Right lobe of liver (tissue), 4 donors: ENCODE data around the gene HOXD10.

Source experiments
- POLR2A ChIP-seq: fragments of 450-650 bp; IDR thresholded peaks from one replicate; pipeline ENCODE4 v1.6.1; 2017; ENCODE audit warnings: antibody characterized with exemption, mild to moderate bottlenecking
- TF ChIP-seq, protein P1 (sequence below), 4 donors: fragments of 200-600 bp in 3 of 4; fragments of 450-650 bp in 1 of 4; IDR thresholded peaks; one replicate each; pipeline versions ENCODE4 v1.5.1 to v1.8.0; 2016 to 2022; ENCODE audit warnings: antibody characterized with exemption in 4 of 4, mild to moderate bottlenecking in 2 of 4
- donor health status: DM: no; HTN: no; CAD: no.
- donor health status: DM: no; HTN: no; CAD: no.
- donor health status: DM: no; HTN: yes; CAD: no.

DNA sequence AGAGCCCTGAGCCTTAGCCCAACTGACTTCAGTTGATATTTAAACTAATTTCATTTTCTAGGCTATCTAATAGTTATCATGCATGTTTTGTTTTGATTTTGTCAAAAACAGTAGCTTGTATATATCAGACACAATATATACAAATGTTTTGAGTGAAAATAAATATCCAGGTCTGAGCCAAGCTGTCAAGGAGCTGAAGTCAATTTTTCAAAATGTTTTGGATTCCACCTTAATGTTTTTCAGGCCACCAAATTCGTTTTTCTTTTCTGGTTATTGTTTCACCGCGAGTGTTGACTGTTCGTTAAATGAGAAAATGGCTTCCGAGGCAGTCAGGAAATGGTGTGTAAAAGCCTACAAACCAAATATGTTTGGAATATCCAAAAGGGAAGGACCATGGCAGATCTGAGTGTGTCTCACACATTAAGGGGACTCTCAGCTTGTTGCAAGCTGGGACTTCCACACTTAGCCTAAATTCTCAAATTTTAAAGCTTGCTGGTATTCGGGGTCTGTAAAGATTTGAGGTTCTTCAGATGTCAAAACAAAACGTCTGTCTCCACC is 14.2 kb upstream of the HOXD10 start:
- TF ChIP-seq, protein P1, sequence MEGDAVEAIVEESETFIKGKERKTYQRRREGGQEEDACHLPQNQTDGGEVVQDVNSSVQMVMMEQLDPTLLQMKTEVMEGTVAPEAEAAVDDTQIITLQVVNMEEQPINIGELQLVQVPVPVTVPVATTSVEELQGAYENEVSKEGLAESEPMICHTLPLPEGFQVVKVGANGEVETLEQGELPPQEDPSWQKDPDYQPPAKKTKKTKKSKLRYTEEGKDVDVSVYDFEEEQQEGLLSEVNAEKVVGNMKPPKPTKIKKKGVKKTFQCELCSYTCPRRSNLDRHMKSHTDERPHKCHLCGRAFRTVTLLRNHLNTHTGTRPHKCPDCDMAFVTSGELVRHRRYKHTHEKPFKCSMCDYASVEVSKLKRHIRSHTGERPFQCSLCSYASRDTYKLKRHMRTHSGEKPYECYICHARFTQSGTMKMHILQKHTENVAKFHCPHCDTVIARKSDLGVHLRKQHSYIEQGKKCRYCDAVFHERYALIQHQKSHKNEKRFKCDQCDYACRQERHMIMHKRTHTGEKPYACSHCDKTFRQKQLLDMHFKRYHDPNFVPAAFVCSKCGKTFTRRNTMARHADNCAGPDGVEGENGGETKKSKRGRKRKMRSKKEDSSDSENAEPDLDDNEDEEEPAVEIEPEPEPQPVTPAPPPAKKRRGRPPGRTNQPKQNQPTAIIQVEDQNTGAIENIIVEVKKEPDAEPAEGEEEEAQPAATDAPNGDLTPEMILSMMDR (IDR thresholded peaks at IDR 0.05), result no peak
- no peak for TF ChIP-seq POLR2A
